ENCODE measurements around the gene CT47A1.
"Not testable (repeated sequence)": the region's sequence is repeated elsewhere in the genome, so short reads cannot be mapped to it uniquely, and the experiment has no call there.

CT47A1 gene

GRCh38 chrX:120985660-120986059 is at the start of gene CT47A1:
Gene CT47A1, minus strand, starts transcription at chrX:120985760. Its CDS starts 231 bp downstream, at chrX:120985529.
- DNase-seq, result not testable (repeated sequence)

GRCh38 chrX:121032531-121032930 is 47.0 kb upstream of the CT47A1 start:
- DNase-seq, result no peak

- no peak for DNase-seq
Measured at GRCh38 chrX:121030083-121030482, 44.5 kb upstream of the CT47A1 start.

- no peak for DNase-seq
Measured at GRCh38 chrX:121028419-121028818, 42.9 kb upstream of the CT47A1 start.

DNA sequence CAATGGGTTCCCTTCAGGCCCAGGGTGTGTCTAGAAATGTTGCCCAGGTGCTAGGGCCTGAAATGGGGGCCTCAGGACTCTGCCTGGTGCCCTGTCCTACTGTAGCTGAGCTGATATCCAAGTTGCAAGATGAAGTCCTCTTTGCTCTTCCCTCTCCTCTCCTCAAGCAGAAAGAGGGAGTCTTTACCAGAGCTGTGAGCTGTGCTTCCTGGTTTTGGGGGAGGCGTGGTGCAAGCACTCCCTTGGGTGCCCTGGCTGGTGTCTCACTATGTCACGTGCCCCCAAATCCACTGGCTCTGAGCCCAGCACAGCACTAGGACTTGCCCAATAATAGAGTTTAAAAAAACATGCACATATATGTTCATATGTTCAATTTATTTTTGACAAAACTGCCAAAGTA is 29.3 kb upstream of the CT47A1 start:
- no peak for DNase-seq

- no peak for DNase-seq
Measured at GRCh38 chrX:121013897-121014455, 28.4 kb upstream of the CT47A1 start.

GRCh38 chrX:121011254-121011653 is 25.7 kb upstream of the CT47A1 start:
- DNase-seq, result no peak

- DNase-seq, result no peak
Measured at GRCh38 chrX:121010218-121010617, 24.7 kb upstream of the CT47A1 start.

DNA sequence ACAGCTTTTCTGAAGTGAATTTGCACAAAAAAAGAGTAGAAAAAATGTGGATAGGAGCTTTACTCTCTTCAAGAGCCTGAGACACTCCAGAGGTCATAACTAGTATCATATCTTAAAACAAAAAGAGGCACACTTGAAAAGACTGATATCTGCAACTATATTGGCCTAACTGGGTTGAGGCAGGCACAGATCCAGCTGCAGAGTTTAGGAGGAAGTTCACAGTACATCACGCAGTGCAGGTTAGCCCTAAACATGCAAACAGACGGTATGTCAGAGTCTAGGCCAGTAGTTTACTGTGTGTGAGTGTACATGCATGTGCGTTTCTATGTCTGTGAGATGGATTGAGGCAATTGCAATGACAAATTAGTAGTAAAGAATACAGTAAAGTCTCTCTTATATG is 24.2 kb upstream of the CT47A1 start:
- no peak for DNase-seq

DNA sequence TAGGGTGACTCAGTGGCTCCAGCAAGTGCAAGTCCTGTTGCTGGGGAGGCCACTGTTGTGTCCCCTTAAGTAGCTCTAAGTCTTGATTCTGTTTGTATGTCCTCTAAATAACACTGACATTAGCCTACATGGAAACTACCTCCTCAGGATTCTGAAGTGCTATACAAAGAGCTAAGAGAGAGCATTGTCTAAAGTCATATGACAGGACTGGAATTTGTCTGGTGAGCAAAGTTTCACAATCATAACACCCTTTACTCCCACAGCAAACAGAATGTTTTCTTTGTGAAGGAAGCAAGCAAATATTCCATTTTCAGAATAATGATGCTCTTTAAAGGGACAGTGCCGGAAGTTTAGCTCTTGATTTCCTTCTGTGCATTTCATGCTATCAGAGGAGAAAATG is 23.4 kb upstream of the CT47A1 start:
- DNase-seq, result no peak

- no peak for DNase-seq
Measured at GRCh38 chrX:121000589-121000988, 15.0 kb upstream of the CT47A1 start.

DNA sequence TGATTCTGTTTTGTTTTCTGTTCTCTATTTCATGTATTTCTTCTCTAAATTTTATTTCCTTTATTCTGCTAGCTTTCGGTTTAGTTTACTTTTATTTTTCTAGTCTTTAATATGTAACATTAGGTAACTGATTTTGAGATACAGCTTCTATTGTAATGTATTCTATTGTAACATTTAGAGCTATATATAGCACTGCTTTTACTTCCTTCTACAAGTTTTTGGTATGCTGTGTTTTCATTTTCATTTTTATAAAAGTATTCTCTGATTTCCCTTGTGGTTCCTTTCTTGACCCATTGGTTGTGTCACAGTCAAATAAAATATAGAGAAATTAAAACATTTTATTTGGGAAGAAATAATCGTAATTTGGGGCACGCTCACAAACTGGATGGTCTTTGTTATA is 13.9 kb upstream of the CT47A1 start:
- DNase-seq, result no peak

- not testable (repeated sequence) for DNase-seq
Measured at GRCh38 chrX:120956500-120956899, 29.1 kb downstream of the CT47A1 start, which contains the start of gene CT47A7. Gene CT47A7, minus strand, starts transcription at chrX:120956600. Its CDS starts 255 bp downstream, at chrX:120956345.

Data from stimulated activated CD4-positive, alpha-beta T cell treated with anti-CD3 and anti-CD28 coated beads, Interleukin-2, amount 100 ng/mL, for 48 hours (primary cell).